Neural cell (in vitro differentiated cells): ENCODE results near the gene ZDHHC3.

ENCODE experiments used
- EP300 ChIP-seq: fragments of 450-650 bp; conservative IDR thresholded peaks from 2 replicates; pipeline ENCODE4 v1.6.1; 2014; ENCODE audit warnings: antibody characterized with exemption, mild to moderate bottlenecking, moderate library complexity; ENCODE audit not compliant: poor library complexity, severe bottlenecking
- EZH2 ChIP-seq: fragments of 200-600, 300-800 bp; shearing (Covaris generic), sonication (generic); IDR thresholded peaks from 2 replicates; pipeline ENCODE4 v1.6.1; 2014; ENCODE audit warnings: antibody characterized with exemption, low read length, borderline replicate concordance, mild to moderate bottlenecking; ENCODE audit not compliant: insufficient read depth, poor library complexity, severe bottlenecking
- POLR2AphosphoS5 ChIP-seq: IDR thresholded peaks from 2 replicates; pipeline ENCODE4 v1.6.1; 2012
- RAD21 ChIP-seq: fragments of 450-650 bp; conservative IDR thresholded peaks from 2 replicates; pipeline ENCODE4 v1.6.1; 2014; ENCODE audit warnings: antibody characterized with exemption, mild to moderate bottlenecking, moderate library complexity
- TAF1 ChIP-seq: IDR thresholded peaks from 2 replicates; pipeline ENCODE4 v1.6.1; 2012; ENCODE audit warnings: low read depth
- TF ChIP-seq, protein P1 (sequence below): fragments of 450-650 bp; IDR thresholded peaks from 2 replicates; pipeline ENCODE4 v1.5.1; 2014; ENCODE audit warnings: antibody characterized with exemption, mild to moderate bottlenecking, moderate library complexity; ENCODE audit not compliant: poor library complexity, severe bottlenecking

DNA sequence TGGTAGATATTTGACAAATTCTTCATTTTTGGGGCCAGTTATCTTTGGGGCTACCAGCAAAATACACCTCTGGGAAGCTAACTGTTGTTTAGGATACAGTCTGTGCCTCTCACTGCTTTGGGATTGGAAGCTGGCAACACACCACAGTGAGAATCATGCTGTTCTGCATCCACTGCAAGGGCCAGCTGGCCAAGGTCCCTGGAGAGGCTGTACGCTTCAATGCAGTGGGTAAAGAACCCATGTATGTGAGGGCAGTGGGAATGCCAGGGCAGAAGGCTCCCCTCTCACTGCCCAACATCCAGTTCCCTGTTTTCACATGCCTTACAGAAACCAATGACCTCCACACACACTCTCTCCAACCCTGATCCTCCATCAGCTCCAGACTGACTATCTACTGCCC lies 20.1 kb downstream of the ZDHHC3 start:
- TF ChIP-seq, protein P1, sequence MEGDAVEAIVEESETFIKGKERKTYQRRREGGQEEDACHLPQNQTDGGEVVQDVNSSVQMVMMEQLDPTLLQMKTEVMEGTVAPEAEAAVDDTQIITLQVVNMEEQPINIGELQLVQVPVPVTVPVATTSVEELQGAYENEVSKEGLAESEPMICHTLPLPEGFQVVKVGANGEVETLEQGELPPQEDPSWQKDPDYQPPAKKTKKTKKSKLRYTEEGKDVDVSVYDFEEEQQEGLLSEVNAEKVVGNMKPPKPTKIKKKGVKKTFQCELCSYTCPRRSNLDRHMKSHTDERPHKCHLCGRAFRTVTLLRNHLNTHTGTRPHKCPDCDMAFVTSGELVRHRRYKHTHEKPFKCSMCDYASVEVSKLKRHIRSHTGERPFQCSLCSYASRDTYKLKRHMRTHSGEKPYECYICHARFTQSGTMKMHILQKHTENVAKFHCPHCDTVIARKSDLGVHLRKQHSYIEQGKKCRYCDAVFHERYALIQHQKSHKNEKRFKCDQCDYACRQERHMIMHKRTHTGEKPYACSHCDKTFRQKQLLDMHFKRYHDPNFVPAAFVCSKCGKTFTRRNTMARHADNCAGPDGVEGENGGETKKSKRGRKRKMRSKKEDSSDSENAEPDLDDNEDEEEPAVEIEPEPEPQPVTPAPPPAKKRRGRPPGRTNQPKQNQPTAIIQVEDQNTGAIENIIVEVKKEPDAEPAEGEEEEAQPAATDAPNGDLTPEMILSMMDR = no peak
- TF ChIP-seq POLR2AphosphoS5 = no peak
- no peak for TF ChIP-seq EZH2
- no peak for TF ChIP-seq EP300
- TF ChIP-seq RAD21 = no peak
- no peak for TF ChIP-seq TAF1
